ENCODE results near the gene PDE4D. TPM values are rescaled to one million over a fixed set of nuclear protein-coding genes. Genes with fewer than 3 reads are reported as not detected.
A peak's percentile ranks its signal among the peaks of the same experiment; 100 is the strongest.

Gene PDE4D
- polyA plus RNA-seq, 3 donors, result 20.8 to 22.7 (median 21.8) TPM

GRCh38 chr5:59840200-59840601, 53.3 kb downstream of the PDE4D start:
- no peak for DNase-seq (ENCODE audit: low read depth in 3 of 3, low spot score in 2 of 3)

- DNase-seq (ENCODE audit: low read depth in 3 of 3, low spot score in 2 of 3), result no peak
These were observed 54.5 kb downstream of the PDE4D start for GRCh38 chr5:59838989-59839388.

DNA sequence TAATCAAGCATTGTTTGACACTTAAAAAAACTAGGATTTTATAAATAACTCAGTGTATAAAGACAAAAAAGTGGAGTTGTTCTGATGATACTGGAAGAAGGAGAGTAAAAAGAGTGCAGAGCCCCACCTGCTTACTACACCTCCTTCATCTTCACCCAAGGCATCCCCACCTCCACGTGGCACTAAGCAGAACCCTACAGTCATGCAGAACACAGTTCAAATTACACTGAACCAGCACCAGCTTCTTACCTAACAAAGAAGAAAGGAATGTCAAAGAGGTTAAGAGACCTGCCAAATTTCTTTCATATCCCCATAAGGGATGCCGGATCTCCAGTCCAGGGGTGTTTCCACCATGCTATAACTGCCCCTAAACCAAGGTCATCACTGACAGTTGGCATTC, 55.5 kb downstream of the PDE4D start:
- no peak for DNase-seq (ENCODE audit: low read depth in 3 of 3, low spot score in 2 of 3)

GRCh38 chr5:59837071-59837470, 56.5 kb downstream of the PDE4D start:
- DNase-seq (ENCODE audit: low read depth in 3 of 3, low spot score in 2 of 3), result no peak

- DNase-seq (ENCODE audit: low read depth in 3 of 3, low spot score in 2 of 3), result no peak
These were observed 57.7 kb downstream of the PDE4D start for GRCh38 chr5:59835800-59836199.

- DNase-seq (ENCODE audit: low read depth in 3 of 3, low spot score in 2 of 3), result no peak
These were observed 60.1 kb downstream of the PDE4D start for GRCh38 chr5:59833448-59833847.

GRCh38 chr5:59832577-59833301, 60.8 kb downstream of the PDE4D start:
- no peak for DNase-seq (ENCODE audit: low read depth in 3 of 3, low spot score in 2 of 3)

DNA sequence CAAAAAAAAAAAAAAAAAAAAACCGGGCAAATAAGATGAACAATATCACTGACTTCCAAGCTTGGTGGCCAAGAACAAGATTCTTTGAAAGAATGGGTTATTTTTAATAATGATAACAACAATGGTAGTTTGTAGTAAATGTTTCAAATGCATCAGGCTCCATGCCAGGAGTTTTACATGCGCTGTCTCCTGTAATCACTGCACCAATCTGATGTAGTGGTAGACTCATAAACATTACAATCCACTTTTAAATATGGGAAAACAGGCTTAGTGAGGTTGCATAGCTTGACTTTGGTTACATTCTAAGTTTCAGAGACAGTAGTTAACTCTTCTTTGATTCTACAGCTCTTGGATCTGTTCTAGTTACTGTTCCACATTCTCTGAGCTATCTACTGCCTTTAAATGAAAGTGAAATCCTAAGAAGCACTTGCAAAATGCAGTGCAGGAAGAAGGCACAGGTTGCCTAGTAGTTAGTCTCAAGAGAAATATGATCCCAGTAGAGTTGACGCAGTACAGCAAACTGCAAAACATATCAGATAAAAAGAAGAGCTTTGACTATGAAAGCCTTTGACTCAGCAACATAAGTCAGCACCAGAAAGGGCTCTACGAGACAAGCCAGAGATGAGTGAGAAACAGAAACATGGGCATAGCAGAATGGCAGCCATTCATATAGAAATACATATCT, 62.1 kb downstream of the PDE4D start:
- no peak for DNase-seq (ENCODE audit: low read depth in 3 of 3, low spot score in 2 of 3)

- DNase-seq (ENCODE audit: low read depth in 3 of 3, low spot score in 2 of 3), result no peak
These were observed 62.9 kb downstream of the PDE4D start for GRCh38 chr5:59830536-59831200.

- no peak for DNase-seq (ENCODE audit: low read depth in 3 of 3, low spot score in 2 of 3)
These were observed 63.6 kb downstream of the PDE4D start for GRCh38 chr5:59829922-59830321.

DNA sequence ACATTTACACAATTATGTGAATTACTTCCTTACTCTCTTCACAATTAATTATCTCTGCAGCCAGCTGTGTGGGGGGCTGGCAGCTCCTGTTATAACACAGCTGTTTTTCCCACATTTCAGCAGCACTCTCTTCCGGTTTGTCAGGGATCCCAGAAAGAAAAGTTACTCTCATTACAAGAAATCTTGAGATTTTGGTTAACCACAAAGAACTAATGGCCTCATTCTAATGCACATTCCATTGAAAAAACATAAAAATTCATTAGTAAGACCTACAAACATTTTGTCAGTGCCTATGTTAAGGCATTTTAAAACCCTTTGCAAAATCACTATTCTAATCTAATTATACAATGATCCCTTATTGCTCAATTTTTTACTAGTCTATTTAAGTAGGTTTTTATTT, 64.1 kb downstream of the PDE4D start:
- DNase-seq (ENCODE audit: low read depth in 3 of 3, low spot score in 2 of 3), result peak in 1 of 3 donors; percentile 39

DNA sequence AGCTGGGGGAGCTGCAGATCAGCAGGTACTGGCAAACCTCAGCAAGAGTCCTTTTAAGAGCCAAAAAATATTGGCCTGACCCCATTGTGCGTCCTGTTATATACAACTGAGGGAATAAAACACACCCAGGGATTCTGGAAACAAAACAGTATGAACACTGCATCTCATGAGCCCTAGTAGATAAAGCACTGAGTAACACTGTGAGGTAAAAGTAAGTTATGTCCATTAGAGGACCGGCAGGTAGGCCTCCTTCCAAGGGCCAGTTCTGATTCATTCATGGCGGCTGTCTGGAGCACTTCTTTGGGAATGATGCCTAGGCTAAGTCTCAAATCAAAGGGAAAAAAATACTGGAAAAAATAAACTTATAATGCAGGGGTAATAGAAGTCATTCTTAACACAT, 64.9 kb downstream of the PDE4D start:
- no peak for DNase-seq (ENCODE audit: low read depth in 3 of 3, low spot score in 2 of 3)

DNA sequence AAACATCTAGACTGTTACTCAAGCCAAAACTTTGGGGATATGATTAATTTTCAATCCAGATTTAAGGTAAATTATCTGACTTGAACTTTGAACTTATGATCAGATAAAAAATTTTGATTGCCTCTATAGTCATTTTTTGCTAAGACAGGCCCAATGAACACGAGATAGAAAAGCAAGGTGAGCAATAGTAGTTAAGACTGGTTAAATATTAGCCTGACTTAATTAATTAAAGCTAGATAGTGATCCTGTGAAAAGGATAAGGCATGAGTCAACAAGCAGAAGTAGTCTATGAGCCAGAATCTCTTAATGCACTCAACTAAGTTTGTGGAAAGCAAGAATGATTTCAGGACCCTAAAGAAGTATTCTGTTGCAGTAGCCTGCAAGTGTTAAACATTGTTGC, 66.5 kb downstream of the PDE4D start:
- DNase-seq (ENCODE audit: low read depth in 3 of 3, low spot score in 2 of 3), result no peak

GRCh38 chr5:59823420-59823819, 70.1 kb downstream of the PDE4D start:
- no peak for DNase-seq (ENCODE audit: low read depth in 3 of 3, low spot score in 2 of 3)

- DNase-seq (ENCODE audit: low read depth in 3 of 3, low spot score in 2 of 3), result no peak
These were observed 73.7 kb downstream of the PDE4D start for GRCh38 chr5:59819806-59820205.

- no peak for DNase-seq (ENCODE audit: low read depth in 3 of 3, low spot score in 2 of 3)
These were observed 76.0 kb downstream of the PDE4D start for GRCh38 chr5:59817536-59817935.

DNA sequence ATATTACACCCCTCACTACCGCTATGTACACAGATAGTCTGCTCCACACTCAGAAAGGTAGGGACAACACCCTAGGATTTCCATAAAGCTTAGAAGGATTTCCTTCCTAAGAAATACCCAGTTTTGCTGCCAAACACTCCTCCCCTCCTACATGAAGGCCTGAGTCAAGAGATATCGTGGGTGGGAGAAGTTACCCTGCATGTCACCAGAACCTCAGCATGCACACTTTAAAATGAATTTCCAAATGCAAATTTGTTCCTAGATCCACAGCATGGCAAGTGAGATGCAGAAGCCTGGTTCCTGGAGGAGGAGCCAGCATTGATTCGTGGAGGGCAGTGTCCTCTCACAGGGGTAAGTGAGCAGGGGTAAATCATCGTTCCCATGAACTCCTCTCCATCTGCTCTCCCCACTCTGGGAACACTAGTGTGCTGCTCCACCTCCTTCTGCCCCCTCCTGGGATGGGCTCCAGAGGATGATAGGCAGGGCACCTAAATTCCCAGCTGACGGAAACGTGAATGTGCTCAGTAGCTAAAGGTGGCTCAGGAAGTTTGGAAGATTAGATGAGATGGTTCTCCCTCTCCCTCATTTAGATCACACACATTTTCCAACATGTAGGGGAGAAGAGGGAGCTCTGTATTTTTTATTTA, 76.7 kb downstream of the PDE4D start:
- DNase-seq (ENCODE audit: low read depth in 3 of 3, low spot score in 2 of 3), result no peak

DNA sequence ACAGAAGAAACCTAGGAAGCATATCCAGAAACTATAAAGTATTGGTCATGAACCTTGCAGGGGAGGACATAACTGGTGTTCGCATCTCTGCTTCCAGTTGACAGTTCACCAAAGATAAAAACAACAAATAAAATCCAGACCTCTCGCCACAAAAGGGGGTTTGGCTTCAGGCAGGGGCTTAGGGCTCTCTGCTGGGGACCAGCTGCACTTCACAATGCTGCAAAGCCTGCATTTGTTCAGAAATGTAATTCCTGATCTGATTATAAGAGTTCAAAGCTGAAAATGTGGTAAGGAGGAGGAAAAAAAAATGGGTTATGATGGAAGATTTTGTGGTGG, 79.0 kb downstream of the PDE4D start:
- no peak for DNase-seq (ENCODE audit: low read depth in 3 of 3, low spot score in 2 of 3)

DNA sequence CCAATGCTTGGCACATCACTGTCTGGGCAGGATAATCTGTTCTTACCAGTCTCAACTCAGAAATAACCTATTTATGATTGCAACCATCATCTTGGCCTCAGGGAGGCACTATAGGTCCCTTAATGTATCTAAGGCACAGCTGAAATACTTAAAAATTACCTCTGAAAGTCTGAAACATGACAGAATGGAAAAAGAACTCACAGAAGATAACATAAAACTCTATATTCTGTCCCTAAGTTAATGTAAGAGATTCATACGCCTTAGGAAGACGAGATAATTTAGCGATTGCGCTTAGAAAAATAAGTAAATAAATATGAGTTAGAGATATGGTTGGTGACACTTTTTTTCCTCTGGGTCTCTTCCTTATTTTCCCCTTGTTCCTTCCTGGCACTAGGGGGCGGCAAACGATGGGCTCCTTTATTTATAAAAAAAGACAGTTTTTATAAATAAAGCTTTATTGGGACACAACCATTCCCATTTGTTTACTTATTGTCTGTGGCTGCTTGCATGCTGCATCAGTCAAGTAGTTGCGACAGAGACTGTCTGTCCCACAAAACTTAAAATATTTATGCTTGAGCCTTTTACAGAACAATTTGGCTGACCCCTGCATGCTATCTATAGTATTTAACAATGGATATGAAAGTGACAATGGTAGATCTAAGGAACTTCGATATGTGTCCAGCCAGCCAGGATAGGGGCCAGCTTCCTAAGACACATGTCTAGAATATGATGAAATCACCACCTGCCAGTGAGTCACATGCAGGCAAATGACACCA, 79.6 kb downstream of the PDE4D start:
- peak in 1 of 3 donors; percentile 62 for DNase-seq (ENCODE audit: low read depth in 3 of 3, low spot score in 2 of 3)

DNA sequence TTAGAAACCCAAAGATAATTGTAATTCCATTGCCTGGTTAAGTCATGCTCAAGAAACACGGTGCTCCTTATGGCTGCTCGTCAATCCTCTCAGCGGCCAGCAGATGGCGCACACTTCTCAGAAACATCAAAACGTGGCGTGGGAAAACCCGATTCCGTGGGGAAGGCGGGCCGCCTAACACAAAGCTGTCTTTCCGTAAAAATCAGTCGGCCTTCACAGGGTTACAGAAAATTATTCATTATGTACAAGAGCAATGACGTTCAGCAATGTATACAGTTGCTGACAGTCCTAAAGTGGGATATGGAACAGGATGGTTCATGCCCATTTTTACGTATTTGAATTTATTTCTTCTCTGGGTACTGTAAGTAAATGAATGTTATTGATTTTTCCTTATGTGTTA, 83.5 kb downstream of the PDE4D start:
- no peak for DNase-seq (ENCODE audit: low read depth in 3 of 3, low spot score in 2 of 3)

DNA sequence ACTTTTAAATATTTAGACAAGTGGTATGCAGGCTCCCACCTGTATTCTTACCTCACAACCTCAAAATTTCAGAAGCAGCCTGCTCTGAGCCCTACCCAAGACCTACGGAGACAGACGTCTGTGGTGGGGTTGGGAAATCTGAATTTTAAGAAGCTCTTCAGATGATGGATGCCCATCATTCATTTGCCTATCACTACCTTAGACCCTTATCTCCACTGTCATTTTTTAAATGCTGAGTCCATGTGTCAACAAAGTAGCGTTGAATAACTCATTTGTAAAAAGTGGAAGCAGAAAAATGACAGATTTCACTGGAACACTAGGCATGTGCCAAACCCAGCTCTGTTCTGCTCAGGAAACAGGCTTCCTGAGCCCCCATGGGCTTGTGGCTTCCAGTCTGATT, 85.7 kb downstream of the PDE4D start:
- DNase-seq (ENCODE audit: low read depth in 3 of 3, low spot score in 2 of 3), result no peak
